Subcutaneous adipose tissue (tissue), 4 donors: ENCODE data around the gene TSPYL4. TPM values are rescaled to one million over a fixed set of nuclear protein-coding genes. Genes with fewer than 3 reads are reported as not detected.

Experiments used
- total RNA-seq, 4 donors: library from RNA; depleted of rRNA; stranded (reverse); fragments of >200 nt; gene quantifications; one replicate each; pipeline ENCODE4 v1.1.0, GENCODE V29; 2016
- TF ChIP-seq, protein P1 (sequence below): fragments of 450-650 bp; IDR thresholded peaks from one replicate; pipeline ENCODE4 v1.5.1; 2016; ENCODE audit warnings: low read depth, mild to moderate bottlenecking, control low read depth, antibody characterized with exemption, moderate library complexity

The TSPYL4 gene
- total RNA-seq, 4 donors from 2014 or later = 5.6 to 8.5 (median 8.3) TPM

DNA sequence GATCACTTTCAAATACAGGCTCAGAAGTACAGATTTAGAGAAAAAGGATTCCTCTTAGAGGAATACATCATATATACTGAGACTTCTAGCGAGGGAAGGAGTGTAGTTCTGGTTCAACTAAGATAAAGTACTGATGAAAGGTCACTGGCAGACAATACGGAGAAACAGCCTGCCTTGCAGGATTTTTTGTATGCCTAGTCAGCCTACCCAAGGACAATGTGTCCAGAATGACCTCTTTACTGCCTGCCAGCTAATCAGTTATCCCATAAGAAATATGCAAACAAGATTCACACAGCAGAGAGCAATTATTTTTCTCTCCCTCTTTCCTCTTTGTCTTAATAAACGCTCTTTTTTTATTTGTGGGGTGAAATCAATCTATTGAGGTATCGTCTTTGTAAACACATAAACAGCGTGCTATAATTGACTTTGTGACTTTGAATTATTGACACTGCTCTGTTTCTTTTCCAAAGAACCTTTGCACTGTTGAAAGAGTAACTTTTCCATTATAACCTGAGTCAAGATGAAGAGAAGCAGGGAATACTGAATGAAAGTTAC lies 1.4 kb upstream of the TSPYL4 start:
- TF ChIP-seq, protein P1, sequence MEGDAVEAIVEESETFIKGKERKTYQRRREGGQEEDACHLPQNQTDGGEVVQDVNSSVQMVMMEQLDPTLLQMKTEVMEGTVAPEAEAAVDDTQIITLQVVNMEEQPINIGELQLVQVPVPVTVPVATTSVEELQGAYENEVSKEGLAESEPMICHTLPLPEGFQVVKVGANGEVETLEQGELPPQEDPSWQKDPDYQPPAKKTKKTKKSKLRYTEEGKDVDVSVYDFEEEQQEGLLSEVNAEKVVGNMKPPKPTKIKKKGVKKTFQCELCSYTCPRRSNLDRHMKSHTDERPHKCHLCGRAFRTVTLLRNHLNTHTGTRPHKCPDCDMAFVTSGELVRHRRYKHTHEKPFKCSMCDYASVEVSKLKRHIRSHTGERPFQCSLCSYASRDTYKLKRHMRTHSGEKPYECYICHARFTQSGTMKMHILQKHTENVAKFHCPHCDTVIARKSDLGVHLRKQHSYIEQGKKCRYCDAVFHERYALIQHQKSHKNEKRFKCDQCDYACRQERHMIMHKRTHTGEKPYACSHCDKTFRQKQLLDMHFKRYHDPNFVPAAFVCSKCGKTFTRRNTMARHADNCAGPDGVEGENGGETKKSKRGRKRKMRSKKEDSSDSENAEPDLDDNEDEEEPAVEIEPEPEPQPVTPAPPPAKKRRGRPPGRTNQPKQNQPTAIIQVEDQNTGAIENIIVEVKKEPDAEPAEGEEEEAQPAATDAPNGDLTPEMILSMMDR = no peak

DNA sequence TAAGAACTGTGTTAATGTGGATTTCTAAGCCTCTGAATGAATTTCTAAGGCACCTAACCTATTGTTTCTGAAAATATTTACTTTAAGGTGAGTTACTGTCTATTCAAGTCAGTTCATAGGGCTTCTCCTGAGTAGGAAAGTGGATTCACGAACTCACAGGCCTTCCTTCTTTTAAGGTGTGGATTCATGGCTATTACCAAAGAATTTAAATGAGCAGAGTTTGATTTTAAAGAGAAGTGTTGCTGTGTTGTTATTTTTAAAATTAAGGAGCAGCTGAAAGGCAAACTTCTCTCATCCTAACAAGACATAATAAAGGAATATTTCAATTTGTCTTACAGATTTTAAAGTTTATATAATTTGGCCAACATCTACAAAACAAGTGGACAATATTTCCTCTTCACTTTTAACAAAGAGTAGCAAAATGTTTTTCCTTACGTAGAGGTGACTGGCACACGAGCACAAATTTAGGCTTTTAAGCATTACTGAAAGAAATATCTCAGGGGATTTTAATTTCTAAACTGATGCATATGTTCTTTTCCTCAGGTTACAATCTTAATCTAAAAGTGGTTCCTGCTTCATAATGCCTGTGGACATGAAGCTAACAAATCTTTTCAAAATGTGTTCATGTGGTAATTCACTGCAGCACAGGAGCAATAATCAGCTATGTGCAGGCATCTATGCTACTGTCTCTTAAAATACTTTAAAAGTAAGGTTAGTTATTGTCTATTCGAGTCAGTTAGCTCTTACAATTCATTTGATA lies 602 bp upstream of the TSPYL4 start:
- TF ChIP-seq, protein P1 = no peak

DNA sequence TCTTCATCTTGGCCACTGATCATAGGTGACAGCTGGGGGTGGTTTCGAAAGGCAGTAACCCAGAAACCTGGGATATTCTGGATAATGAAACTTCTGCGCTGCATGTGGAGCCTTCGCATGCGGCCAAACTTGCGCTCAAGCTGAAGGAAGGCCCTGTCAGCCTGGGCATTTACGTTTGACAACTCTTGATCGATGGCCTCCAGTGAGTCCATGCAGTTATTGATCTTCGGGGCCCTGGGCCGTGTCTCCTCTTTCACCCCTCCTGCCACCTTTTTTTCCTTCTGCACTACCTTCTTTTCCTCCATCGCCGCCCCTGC lies 729 bp downstream of the TSPYL4 start:
- TF ChIP-seq, protein P1 = no peak

DNA sequence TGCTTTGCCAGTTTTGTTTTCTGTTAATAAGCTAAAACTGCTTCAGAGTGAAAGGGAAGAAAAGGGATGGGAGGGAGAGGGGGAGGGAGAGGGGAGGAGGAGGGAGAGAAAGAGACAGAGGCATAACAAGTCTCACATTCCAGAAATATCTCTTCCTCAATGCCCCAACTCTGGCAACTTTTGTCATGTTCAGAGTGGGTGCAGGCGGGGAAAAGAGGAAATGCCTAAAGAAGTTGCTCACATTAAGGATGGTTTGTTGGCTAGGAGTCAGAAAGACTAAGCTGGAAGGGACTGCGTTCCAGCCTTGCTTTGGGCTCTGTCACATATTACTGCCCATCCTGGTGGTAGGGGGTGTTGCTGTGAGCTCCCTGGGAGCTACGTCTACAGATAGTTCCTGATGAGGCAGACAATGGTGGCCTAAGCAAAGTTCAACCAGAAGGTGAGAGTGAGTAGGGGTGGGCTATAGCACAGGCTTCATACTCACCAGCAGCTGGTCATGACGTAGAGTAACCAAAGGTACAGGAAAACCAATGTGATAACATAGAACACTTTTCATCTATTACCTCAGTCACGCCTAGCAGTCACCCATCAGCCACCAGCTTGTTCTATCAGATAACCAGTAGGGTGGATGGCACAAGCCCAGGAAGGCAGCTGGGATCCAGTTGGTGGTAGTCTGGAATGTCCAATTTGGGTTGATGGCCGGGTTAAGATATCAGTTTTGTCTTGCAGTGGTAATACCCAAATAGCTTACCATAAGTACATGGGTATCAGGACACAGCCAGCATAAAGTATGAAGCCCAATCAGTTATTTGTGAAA lies 2.1 kb downstream of the TSPYL4 start:
- TF ChIP-seq, protein P1 = no peak

DNA sequence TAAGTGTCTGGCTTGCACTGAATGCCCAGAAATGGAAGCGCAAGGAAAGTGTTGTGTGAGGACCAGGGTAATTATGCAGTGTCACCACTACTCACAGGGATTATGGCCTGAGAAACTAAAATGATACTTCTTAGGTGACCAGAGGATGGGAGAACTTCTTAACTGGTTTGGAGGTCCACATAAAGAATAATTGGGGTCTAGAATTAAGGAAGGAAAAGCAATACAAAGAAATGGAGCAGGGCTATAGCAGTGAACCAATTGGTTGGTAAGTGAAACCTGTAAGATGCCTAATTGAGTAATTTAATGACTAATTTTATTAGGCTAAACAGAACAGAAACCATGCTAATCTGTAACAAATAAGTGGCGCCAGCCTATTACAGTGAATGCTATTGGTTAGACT lies 5.3 kb downstream of the TSPYL4 start:
- TF ChIP-seq, protein P1 = no peak

DNA sequence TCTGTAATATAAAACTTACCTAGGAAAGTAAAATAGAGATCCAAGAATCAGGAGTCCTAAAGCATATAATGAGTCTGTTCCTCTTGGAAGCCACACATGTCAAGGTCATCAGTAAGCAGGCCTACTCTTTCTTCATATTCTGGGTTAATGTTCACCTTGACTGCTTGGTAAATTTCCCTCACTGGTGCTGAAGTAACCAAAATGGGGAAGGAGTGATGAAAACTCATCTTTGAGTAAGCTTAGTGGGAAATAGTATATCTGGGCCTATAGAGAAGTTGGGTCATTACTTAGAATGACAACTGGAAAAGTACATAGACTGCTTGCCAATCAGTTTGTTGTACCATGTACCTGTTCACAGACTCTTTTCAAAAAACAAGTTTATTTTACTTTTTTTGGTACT lies 6.6 kb downstream of the TSPYL4 start:
- TF ChIP-seq, protein P1 = no peak

DNA sequence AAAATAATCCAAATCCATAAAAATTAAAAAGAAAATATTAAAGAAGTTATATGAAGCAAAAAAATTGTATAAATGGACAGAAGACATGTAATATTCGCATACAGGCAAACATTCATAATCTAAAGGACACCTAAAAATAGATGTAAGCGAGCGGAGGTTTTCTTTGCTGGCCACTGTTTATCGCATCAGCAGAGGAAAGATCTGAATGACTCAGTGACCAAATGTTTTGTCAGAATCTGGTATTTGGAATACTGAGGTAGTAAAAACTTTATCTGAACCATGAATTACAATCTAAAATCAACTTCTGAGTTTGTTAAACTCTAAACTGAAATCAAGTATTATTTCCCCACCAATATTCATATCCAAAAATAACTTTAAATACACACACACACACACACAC lies 7.8 kb downstream of the TSPYL4 start:
- TF ChIP-seq, protein P1 = no peak
